ENCODE results near the gene RXRA. TPM values are rescaled to one million over a fixed set of nuclear protein-coding genes. Genes with fewer than 3 reads are reported as not detected.

RXRA gene
- total and polyA plus RNA-seq, 2 of the 13 experiments (the other 11 are each of a cell fraction or from before 2014, with no cell fraction given) = 18.9 to 29.2 TPM

GRCh38 chr9:134443174-134444037, 117.2 kb downstream of the RXRA start (continued):
- TF ChIP-seq MAZ (IDR thresholded peaks at IDR 0.05; ENCODE audit: borderline replicate concordance, low read depth, low read length) (peak; percentile 55; the same call in 1 of the 2 replicates), MAZ (CRISPR knock-in tag; IDR thresholded peaks at IDR 0.05; ENCODE audit: low read depth) (no peak; the same call in 1 of the 2 replicates), CBFB (CRISPR knock-in tag; IDR thresholded peaks at IDR 0.05) (no peak; the same call in 1 of the 2 replicates), REST (IDR thresholded peaks at IDR 0.05; ENCODE audit: borderline replicate concordance in 1 of 2, low read depth in 1 of 2, low read length in 2 of 2) (no peak), HBP1 (CRISPR knock-in tag; IDR thresholded peaks at IDR 0.05; ENCODE audit: low read depth) (no peak), ZMYM2 (CRISPR knock-in tag; IDR thresholded peaks at IDR 0.05) (no peak), ZNF3 (CRISPR knock-in tag; IDR thresholded peaks at IDR 0.05) (no peak), AGO1 (IDR thresholded peaks at IDR 0.05; ENCODE audit: low read depth, low read length, poor library complexity, severe bottlenecking) (peak; percentile 68), DRAP1 (CRISPR knock-in tag; IDR thresholded peaks at IDR 0.05) (0 out of 2 replicates have a peak, but pooled peaks have one; percentile 14), POGK (CRISPR knock-in tag; conservative IDR thresholded peaks at IDR 0.05) (no peak), ZNF460 (CRISPR knock-in tag; IDR thresholded peaks at IDR 0.05; ENCODE audit: borderline replicate concordance) (no peak), ZNF501 (CRISPR knock-in tag; IDR thresholded peaks at IDR 0.05) (0 out of 2 replicates have a peak, but pooled peaks have one; percentile 27), SAP130 (CRISPR knock-in tag; IDR thresholded peaks at IDR 0.05; ENCODE audit: low read depth) (0 out of 2 replicates have a peak, but pooled peaks have one; percentile 44), ZFY (CRISPR knock-in tag; IDR thresholded peaks at IDR 0.05) (peak; percentile 38; the same call in 1 of the 2 replicates), JUND (CRISPR knock-in tag; IDR thresholded peaks at IDR 0.05) (no peak), PLSCR1 (CRISPR knock-in tag; IDR thresholded peaks at IDR 0.05; ENCODE audit: borderline replicate concordance) (no peak), HHEX (CRISPR knock-in tag; IDR thresholded peaks at IDR 0.05) (0 out of 2 replicates have a peak, but pooled peaks have one; percentile 23), ZNF770 (CRISPR knock-in tag; IDR thresholded peaks at IDR 0.05) (no peak)
